ENCODE data around the gene HLA-DRB1. TPM values are rescaled to one million over a fixed set of nuclear protein-coding genes. Genes with fewer than 3 reads are reported as not detected.

HLA-DRB1 gene
- total and polyA plus RNA-seq, 2 experiments from 2014 or later: 0.38 to 1.5 TPM

GRCh38 chr6:32607988-32608298 lies 18.3 kb upstream of the HLA-DRB1 start:
- Mint-ChIP-seq H3K4me3 (no peak overlapping the region), H3K27me3 (ENCODE audit: insufficient read depth, low read depth, poor library complexity) (peaks cover 1% of the 10 kb centered on the region), H3K9me3 (no peaks in the 10 kb centered on the region), H3K4me1 (peaks cover 8% of the 10 kb centered on the region), H3K27ac (no peak overlapping the region), H3K36me3 (ENCODE audit: low read depth) (no peaks in the 10 kb centered on the region)
- DNase-seq (ENCODE audit: low spot score): no peak
- H3K27me3 ChIP-seq (ENCODE audit: insufficient read depth): no peaks in the 10 kb centered on the region
- no peaks in the 10 kb centered on the region for H3K79me2 ChIP-seq (replicated peaks; ENCODE audit: insufficient read depth)
- no peak for ATAC-seq
- H3K4me2 ChIP-seq: no peak overlapping the region
- H3K9me2 ChIP-seq (ENCODE audit: insufficient read depth): no peaks in the 10 kb centered on the region
- no peaks in the 10 kb centered on the region for H3K4me1 ChIP-seq (ENCODE audit: insufficient read depth)
- no peak overlapping the region for H2AFZ ChIP-seq
- no peaks in the 10 kb centered on the region for H3F3A ChIP-seq (replicated peaks; ENCODE audit: low read depth)
- no peak overlapping the region for H3K27ac ChIP-seq (ENCODE audit: low read depth)
- H3K4me3 ChIP-seq: no peak overlapping the region
- H3K36me3 ChIP-seq (ENCODE audit: insufficient read depth): no peaks in the 10 kb centered on the region
- no peak for TF ChIP-seq CTCF (conservative IDR thresholded peaks at IDR 0.05; ENCODE audit: low read depth in 2 of 2)
- no peak for TF ChIP-seq ETS1 (IDR thresholded peaks at IDR 0.05)
- no peak for TF ChIP-seq POLR2AphosphoS5 (IDR thresholded peaks at IDR 0.05; ENCODE audit: low read depth)
- TF ChIP-seq ZNF462 (CRISPR knock-in tag; IDR thresholded peaks at IDR 0.05): no peak
- no peak for TF ChIP-seq STAT1 (IDR thresholded peaks at IDR 0.05; ENCODE audit: unreplicated experiment)
- no peaks in the 10 kb centered on the region for H4K20me1 ChIP-seq (replicated peaks; ENCODE audit: insufficient read depth)

Measured in GM23338 (cell line).